Panc1 (cell line): Measurements from ENCODE around the gene RAP1GAP. TPM values are rescaled to one million over a fixed set of nuclear protein-coding genes. Genes with fewer than 3 reads are reported as not detected.

Experiments used
- ATAC-seq: fragments of 200-7000 bp; cut with Tn5 transposase; 2 replicates; pipeline ENCODE4 v1.9.1; 2020; ENCODE audit warnings: mild to moderate bottlenecking, moderate library complexity
- BruUV-seq: library from RNA; stranded (reverse); fragments of 400-500 nt; replicated peaks from 2 replicates; lab custom pipeline; 2021; lab: Mats Ljungman, UMichigan
- CTCF ChIA-PET: fragments of 300-600 bp; sonication (Branson Sonifier 250); formaldehyde crosslinking; loops from one replicate; lab custom pipeline; 2022; ENCODE audit warnings: antibody characterized with exemption; lab: Charles Lee
- POLR2A ChIA-PET: fragments of 300-600 bp; sonication (Branson Sonifier 250); formaldehyde crosslinking; loops from one replicate; lab custom pipeline; 2022; ENCODE audit warnings: antibody characterized with exemption; lab: Charles Lee
- DNase-seq: peaks from one replicate; pipeline ENCODE4 v3.0.0-alpha.2; 2010; ENCODE audit warnings: low read depth, low spot score
- H3K27ac ChIP-seq: 2 replicates; pipeline ENCODE4 v1.5.1; 2011; ENCODE audit warnings: mild to moderate bottlenecking, low read length, inconsistent platforms
- H3K27me3 ChIP-seq: fragments of 200-500 bp; sonication (Bioruptor generic); 2 replicates; pipeline ENCODE4 v1.6.0; 2014; ENCODE audit warnings: low read length, inconsistent platforms; ENCODE audit not compliant: control insufficient read depth, insufficient read depth
- H3K36me3 ChIP-seq: fragments of 200-500 bp; sonication (Bioruptor generic); 2 replicates; pipeline ENCODE4 v1.5.1; 2014; ENCODE audit warnings: inconsistent platforms, mild to moderate bottlenecking, low read length, moderate library complexity; ENCODE audit not compliant: control insufficient read depth, insufficient read depth
- H3K4me1 ChIP-seq: 2 replicates; pipeline ENCODE4 v1.5.1; 2011; ENCODE audit warnings: inconsistent platforms, mild to moderate bottlenecking, low read length, moderate library complexity; ENCODE audit not compliant: control insufficient read depth, insufficient read depth
- H3K4me3 ChIP-seq, 2 experiments: 2 replicates each; pipeline ENCODE4 v1.5.1; 2011 to 2012; ENCODE audit warnings: low read depth in 2 of 2, low read length in 2 of 2, mild to moderate bottlenecking in 2 of 2, inconsistent platforms in 1 of 2, moderate library complexity in 1 of 2
- H3K9me3 ChIP-seq: fragments of 200-500 bp; sonication (Bioruptor generic); 2 replicates; pipeline ENCODE4 v1.5.1; 2014; ENCODE audit warnings: low read depth, mild to moderate bottlenecking, inconsistent platforms, low read length, moderate library complexity; ENCODE audit not compliant: control insufficient read depth, insufficient read depth
- POLR2AphosphoS5 ChIP-seq: IDR thresholded peaks from 2 replicates; pipeline ENCODE4 v1.6.1; 2012; ENCODE audit warnings: mild to moderate bottlenecking, low read depth, low read length, moderate library complexity
- SIN3A ChIP-seq: IDR thresholded peaks from 2 replicates; pipeline ENCODE4 v1.6.1; 2012; ENCODE audit warnings: low read depth, mild to moderate bottlenecking, low read length, moderate library complexity, borderline replicate concordance; ENCODE audit not compliant: insufficient read depth
- TCF7L2 ChIP-seq: IDR thresholded peaks from 2 replicates; pipeline ENCODE4 v1.6.1; 2011; ENCODE audit warnings: mild to moderate bottlenecking, low read depth, low read length, inconsistent platforms
- in situ Hi-C: cut with HindIII; loops from 2 replicates; pipeline ENCODE4 v1.10.0; 2016; ENCODE audit warnings: low sequenced_read_pairs, low pct_unique_long_range_greater_than_20kb
- intact Hi-C: fragments of 100-400 bp; cut with micrococcal nuclease; formaldehyde crosslinking; loops from one replicate; pipeline ENCODE4 v1.10.0; 2022; ENCODE audit not compliant: unreplicated experiment
- total RNA-seq: library from RNA; stranded (reverse); gene quantifications from one replicate; pipeline ENCODE4 v1.2.1, GENCODE V29; 2021; ENCODE audit not compliant: unreplicated experiment
- TF ChIP-seq, protein P1 (sequence below), 2 experiments: IDR thresholded peaks; 2 replicates each; pipeline ENCODE4 v1.6.1; 2011 to 2012; ENCODE audit warnings: low read depth in 2 of 2, control low read depth in 1 of 2, low read length in 1 of 2, mild to moderate bottlenecking in 1 of 2, moderate library complexity in 1 of 2; ENCODE audit not compliant: insufficient read depth in 1 of 2
- TF ChIP-seq, protein P2 (sequence below): fragments of 450-650 bp; IDR thresholded peaks from 2 replicates; pipeline ENCODE4 v1.5.1; 2017; ENCODE audit warnings: mild to moderate bottlenecking

The RAP1GAP gene
- total RNA-seq, 1 experiment from 2014 or later = 4.6 TPM

DNA sequence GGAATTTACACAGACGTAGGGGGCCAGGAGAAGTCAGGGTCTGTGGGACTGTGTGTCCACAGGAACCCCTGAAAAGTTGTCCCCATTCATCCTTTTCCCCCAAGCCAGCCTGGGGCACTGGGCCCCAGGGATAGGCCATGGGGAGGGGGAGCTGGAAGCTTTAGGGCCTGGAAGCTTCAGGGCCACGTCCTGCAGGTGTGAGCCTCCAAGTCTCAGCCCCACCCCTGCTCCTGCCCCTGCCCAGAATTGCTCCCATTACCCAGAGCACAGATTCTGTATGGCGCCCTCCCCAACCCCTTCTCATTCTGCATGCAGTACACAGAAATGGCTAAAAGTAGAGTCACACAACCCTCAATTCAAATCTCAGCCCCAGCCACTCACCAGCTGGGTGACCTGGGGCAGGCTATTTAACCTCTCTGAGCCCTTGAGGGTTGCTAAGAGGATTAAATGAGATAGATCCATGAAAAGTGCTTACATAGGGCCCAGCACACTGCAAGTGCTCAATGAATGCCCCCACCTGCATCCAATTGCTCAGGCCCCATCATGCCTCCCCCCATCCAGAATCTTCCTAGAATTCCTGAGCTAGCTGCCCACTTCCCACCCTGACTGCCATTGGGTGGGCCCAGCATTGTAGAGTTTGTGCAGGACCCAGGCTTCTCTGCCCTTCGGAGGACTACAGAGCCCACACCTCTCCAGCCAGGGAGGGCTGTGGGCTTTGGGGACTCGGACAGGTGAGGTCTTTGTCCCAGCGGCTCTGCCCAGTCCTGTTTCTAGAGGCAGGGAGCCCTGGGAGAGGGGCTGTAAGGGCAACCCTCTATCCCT is 6.5 kb downstream of the RAP1GAP start:
- Histone ChIP-seq H3K4me1 (0 out of 2 replicates have a peak, but pooled peaks cover 4% of the 10 kb centered on the region), H3K9me3 (no peaks in the 10 kb centered on the region), H3K27me3 (peaks cover 2% of the 10 kb centered on the region; the same call in 1 of the 2 replicates), H3K27ac (no peak overlapping the region), H3K36me3 (no peaks in the 10 kb centered on the region), H3K4me3 (no peak overlapping the region)
- in situ Hi-C loops (no loop called here), intact Hi-C loops (no loop called here)
- no TSS peak for BruUV-seq
- DNase-seq = no peak
- ChIA-PET POLR2A (no interaction called here), CTCF (interaction anchor here (0.5 to 0.7 kb wide), 2 partner anchors 127 to 299 kb away, joined by 3 read pairs; no protein-coding TSS in a partner anchor)
- no peak for ATAC-seq
- TF ChIP-seq, protein P1, sequence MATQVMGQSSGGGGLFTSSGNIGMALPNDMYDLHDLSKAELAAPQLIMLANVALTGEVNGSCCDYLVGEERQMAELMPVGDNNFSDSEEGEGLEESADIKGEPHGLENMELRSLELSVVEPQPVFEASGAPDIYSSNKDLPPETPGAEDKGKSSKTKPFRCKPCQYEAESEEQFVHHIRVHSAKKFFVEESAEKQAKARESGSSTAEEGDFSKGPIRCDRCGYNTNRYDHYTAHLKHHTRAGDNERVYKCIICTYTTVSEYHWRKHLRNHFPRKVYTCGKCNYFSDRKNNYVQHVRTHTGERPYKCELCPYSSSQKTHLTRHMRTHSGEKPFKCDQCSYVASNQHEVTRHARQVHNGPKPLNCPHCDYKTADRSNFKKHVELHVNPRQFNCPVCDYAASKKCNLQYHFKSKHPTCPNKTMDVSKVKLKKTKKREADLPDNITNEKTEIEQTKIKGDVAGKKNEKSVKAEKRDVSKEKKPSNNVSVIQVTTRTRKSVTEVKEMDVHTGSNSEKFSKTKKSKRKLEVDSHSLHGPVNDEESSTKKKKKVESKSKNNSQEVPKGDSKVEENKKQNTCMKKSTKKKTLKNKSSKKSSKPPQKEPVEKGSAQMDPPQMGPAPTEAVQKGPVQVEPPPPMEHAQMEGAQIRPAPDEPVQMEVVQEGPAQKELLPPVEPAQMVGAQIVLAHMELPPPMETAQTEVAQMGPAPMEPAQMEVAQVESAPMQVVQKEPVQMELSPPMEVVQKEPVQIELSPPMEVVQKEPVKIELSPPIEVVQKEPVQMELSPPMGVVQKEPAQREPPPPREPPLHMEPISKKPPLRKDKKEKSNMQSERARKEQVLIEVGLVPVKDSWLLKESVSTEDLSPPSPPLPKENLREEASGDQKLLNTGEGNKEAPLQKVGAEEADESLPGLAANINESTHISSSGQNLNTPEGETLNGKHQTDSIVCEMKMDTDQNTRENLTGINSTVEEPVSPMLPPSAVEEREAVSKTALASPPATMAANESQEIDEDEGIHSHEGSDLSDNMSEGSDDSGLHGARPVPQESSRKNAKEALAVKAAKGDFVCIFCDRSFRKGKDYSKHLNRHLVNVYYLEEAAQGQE (IDR thresholded peaks at IDR 0.05; ENCODE audit: insufficient read depth in 1 of 2, low read depth in 2 of 2, low read length in 1 of 2) = no peak
- TF ChIP-seq TCF7L2 (no peak), SIN3A (no peak), POLR2AphosphoS5 (no peak)
- TF ChIP-seq, protein P2, sequence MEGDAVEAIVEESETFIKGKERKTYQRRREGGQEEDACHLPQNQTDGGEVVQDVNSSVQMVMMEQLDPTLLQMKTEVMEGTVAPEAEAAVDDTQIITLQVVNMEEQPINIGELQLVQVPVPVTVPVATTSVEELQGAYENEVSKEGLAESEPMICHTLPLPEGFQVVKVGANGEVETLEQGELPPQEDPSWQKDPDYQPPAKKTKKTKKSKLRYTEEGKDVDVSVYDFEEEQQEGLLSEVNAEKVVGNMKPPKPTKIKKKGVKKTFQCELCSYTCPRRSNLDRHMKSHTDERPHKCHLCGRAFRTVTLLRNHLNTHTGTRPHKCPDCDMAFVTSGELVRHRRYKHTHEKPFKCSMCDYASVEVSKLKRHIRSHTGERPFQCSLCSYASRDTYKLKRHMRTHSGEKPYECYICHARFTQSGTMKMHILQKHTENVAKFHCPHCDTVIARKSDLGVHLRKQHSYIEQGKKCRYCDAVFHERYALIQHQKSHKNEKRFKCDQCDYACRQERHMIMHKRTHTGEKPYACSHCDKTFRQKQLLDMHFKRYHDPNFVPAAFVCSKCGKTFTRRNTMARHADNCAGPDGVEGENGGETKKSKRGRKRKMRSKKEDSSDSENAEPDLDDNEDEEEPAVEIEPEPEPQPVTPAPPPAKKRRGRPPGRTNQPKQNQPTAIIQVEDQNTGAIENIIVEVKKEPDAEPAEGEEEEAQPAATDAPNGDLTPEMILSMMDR = no peak

DNA sequence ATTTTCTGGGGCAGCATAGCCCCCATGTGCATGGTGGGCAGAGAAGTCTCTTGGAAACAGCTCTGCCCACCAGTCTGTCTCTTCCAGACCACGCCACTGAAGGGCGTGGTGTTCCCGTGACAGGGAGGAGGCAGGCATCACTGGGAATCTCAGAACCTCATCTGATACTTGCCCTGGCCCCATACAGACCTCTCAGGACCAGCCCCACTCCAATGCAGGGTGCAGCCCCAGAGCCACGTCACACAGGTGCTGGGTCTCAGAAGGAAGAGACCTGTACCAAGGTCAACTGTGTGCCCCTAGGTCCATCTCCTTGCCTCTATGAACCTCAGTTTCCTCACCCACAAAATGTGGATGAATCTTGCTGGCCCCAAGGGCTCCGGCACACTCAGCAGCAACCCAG is 7.3 kb downstream of the RAP1GAP start:
- Histone ChIP-seq H3K27me3 (peaks cover 2% of the 10 kb centered on the region; the same call in 1 of the 2 replicates), H3K36me3 (no peaks in the 10 kb centered on the region), H3K4me1 (0 out of 2 replicates have a peak, but pooled peaks cover 4% of the 10 kb centered on the region), H3K4me3 (no peak overlapping the region), H3K9me3 (no peaks in the 10 kb centered on the region), H3K27ac (no peak overlapping the region)
- ChIA-PET CTCF (no interaction called here), POLR2A (no interaction called here)
- ATAC-seq = no peak
- DNase-seq = no peak
- TF ChIP-seq SIN3A (no peak), POLR2AphosphoS5 (no peak), TCF7L2 (no peak)
- TF ChIP-seq, protein P1 (IDR thresholded peaks at IDR 0.05; ENCODE audit: insufficient read depth in 1 of 2, low read depth in 2 of 2, low read length in 1 of 2) = no peak
- TF ChIP-seq, protein P2 = no peak
- no TSS peak for BruUV-seq
- intact Hi-C loops (no loop called here), in situ Hi-C loops (no loop called here)
